ENCODE results near the gene SPTSSB. TPM values are rescaled to one million over a fixed set of nuclear protein-coding genes. Genes with fewer than 3 reads are reported as not detected.
A peak's percentile ranks its signal among the peaks of the same experiment; 100 is the strongest.

SPTSSB gene
- total RNA-seq, 1 experiment from 2014 or later = 15.7 TPM

DNA sequence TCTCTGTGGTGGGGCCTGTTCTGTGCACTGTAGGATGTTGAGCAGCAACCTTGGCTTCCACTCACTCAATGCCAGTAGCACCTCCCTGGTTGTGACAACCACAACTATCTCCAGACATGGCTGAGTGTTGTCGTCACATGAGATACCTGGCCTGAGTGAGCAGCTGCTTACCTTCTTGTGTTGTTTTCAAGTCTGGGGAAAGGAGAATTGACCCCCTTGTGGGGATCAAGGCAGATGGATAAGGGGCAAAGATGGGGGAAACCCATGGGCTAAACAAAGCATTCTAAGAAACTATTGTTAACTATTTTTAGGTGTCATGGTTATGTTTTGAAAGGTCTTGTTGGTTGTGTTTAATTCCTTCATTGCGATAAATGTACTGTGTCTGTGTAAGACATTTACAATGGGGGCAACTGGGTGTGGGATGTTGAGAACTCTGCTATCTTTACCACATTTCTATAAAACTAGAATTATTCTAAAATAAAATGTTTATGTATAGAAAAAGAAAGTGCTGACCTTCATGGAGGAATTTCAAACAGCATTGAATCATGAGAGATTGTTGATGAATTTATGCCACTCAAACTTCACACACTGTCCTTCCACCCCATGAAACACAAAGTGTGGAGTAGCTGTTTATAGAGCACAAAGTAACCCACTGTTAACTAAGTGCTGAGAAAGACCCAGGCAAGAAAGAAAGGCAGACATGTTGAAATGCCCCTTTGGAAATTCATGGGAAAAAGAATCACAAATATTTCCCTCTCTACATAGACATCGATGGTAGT, 48.4 kb upstream of the SPTSSB start (continued):
- TF ChIP-seq, protein P1, sequence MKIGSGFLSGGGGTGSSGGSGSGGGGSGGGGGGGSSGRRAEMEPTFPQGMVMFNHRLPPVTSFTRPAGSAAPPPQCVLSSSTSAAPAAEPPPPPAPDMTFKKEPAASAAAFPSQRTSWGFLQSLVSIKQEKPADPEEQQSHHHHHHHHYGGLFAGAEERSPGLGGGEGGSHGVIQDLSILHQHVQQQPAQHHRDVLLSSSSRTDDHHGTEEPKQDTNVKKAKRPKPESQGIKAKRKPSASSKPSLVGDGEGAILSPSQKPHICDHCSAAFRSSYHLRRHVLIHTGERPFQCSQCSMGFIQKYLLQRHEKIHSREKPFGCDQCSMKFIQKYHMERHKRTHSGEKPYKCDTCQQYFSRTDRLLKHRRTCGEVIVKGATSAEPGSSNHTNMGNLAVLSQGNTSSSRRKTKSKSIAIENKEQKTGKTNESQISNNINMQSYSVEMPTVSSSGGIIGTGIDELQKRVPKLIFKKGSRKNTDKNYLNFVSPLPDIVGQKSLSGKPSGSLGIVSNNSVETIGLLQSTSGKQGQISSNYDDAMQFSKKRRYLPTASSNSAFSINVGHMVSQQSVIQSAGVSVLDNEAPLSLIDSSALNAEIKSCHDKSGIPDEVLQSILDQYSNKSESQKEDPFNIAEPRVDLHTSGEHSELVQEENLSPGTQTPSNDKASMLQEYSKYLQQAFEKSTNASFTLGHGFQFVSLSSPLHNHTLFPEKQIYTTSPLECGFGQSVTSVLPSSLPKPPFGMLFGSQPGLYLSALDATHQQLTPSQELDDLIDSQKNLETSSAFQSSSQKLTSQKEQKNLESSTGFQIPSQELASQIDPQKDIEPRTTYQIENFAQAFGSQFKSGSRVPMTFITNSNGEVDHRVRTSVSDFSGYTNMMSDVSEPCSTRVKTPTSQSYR (CRISPR knock-in tag; IDR thresholded peaks at IDR 0.05) = no peak
- TF ChIP-seq, protein P2, sequence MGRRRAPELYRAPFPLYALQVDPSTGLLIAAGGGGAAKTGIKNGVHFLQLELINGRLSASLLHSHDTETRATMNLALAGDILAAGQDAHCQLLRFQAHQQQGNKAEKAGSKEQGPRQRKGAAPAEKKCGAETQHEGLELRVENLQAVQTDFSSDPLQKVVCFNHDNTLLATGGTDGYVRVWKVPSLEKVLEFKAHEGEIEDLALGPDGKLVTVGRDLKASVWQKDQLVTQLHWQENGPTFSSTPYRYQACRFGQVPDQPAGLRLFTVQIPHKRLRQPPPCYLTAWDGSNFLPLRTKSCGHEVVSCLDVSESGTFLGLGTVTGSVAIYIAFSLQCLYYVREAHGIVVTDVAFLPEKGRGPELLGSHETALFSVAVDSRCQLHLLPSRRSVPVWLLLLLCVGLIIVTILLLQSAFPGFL (CRISPR knock-in tag; IDR thresholded peaks at IDR 0.05; ENCODE audit: borderline replicate concordance) = no peak
- TF ChIP-seq GABPB1 (CRISPR knock-in tag; IDR thresholded peaks at IDR 0.05) (no peak), GRHL2 (CRISPR knock-in tag; IDR thresholded peaks at IDR 0.05; ENCODE audit: insufficient replicate concordance, severe bottlenecking) (no peak)
- TF ChIP-seq, protein P3, sequence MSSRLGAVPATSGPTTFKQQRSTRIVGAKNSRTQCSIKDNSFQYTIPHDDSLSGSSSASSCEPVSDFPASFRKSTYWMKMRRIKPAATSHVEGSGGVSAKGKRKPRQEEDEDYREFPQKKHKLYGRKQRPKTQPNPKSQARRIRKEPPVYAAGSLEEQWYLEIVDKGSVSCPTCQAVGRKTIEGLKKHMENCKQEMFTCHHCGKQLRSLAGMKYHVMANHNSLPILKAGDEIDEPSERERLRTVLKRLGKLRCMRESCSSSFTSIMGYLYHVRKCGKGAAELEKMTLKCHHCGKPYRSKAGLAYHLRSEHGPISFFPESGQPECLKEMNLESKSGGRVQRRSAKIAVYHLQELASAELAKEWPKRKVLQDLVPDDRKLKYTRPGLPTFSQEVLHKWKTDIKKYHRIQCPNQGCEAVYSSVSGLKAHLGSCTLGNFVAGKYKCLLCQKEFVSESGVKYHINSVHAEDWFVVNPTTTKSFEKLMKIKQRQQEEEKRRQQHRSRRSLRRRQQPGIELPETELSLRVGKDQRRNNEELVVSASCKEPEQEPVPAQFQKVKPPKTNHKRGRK (CRISPR knock-in tag; IDR thresholded peaks at IDR 0.05; ENCODE audit: borderline replicate concordance) = no peak
- TF ChIP-seq, protein P4, sequence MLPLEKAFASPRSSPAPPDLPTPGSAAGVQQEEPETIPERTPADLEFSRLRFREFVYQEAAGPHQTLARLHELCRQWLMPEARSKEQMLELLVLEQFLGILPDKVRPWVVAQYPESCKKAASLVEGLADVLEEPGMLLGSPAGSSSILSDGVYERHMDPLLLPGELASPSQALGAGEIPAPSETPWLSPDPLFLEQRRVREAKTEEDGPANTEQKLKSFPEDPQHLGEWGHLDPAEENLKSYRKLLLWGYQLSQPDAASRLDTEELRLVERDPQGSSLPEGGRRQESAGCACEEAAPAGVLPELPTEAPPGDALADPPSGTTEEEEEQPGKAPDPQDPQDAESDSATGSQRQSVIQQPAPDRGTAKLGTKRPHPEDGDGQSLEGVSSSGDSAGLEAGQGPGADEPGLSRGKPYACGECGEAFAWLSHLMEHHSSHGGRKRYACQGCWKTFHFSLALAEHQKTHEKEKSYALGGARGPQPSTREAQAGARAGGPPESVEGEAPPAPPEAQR (CRISPR knock-in tag; IDR thresholded peaks at IDR 0.05) = no peak

DNA sequence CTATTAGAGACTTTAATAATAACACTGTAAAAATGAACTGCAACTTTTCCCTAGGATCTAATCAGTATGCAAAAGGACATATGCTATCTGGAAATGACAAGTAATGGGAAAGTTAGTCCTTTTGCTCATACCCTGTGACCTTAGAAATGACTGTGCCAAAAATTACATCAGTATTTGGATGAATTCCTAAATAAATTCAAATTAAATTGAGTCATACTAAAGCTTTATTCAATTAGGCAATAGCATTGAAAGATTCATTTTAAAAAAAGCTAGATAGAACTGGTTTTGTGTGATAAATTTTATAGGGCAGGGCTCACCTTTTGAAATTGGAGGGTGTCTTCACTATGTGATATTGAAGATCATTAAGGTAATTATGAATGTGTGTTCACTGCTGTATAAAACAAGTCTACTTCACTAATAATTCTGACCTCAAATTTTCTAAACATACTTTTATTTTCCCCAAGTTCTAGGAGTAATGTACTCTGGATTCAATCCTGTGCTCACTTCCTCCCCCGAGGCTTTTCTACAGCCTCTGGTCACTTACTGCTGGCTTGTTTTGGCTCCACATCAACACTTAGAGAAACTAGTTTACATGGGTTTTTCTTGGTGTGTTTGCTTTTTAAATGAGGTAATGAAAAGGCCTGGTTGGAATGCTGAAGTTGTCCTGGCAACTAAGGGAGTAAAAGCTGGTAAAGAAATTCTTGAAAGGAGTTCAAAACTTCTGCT, 44.4 kb upstream of the SPTSSB start:
- Mint-ChIP-seq H3K27me3 (ENCODE audit: low read depth) (no peaks in the 10 kb centered on the region; the same call in none of the 2 replicates), H3K9me3 (peaks cover 35% of the 10 kb centered on the region), H3K4me3 (no peak overlapping the region), H3K27ac (peak overlapping the region; percentile 69), H3K4me1 (peaks cover 44% of the 10 kb centered on the region), H3K36me3 (peaks cover 38% of the 10 kb centered on the region)
- no peak for DNase-seq (ENCODE audit: low spot score)
- ChIA-PET POLR2A (no interaction called here), CTCF (no interaction called here)
- ATAC-seq = peak; percentile 24; the same call in 1 of the 2 replicates
- TF ChIP-seq CTCF (IDR thresholded peaks at IDR 0.05) (no peak), STAT6 (CRISPR knock-in tag; conservative IDR thresholded peaks at IDR 0.05; ENCODE audit: low read depth) (no peak), NFE2L1 (CRISPR knock-in tag; IDR thresholded peaks at IDR 0.05) (no peak), CREM (CRISPR knock-in tag; IDR thresholded peaks at IDR 0.05) (no peak), SOX15 (CRISPR knock-in tag; IDR thresholded peaks at IDR 0.05) (no peak), FOXK1 (CRISPR knock-in tag; IDR thresholded peaks at IDR 0.05) (no peak)
- TF ChIP-seq, protein P5, sequence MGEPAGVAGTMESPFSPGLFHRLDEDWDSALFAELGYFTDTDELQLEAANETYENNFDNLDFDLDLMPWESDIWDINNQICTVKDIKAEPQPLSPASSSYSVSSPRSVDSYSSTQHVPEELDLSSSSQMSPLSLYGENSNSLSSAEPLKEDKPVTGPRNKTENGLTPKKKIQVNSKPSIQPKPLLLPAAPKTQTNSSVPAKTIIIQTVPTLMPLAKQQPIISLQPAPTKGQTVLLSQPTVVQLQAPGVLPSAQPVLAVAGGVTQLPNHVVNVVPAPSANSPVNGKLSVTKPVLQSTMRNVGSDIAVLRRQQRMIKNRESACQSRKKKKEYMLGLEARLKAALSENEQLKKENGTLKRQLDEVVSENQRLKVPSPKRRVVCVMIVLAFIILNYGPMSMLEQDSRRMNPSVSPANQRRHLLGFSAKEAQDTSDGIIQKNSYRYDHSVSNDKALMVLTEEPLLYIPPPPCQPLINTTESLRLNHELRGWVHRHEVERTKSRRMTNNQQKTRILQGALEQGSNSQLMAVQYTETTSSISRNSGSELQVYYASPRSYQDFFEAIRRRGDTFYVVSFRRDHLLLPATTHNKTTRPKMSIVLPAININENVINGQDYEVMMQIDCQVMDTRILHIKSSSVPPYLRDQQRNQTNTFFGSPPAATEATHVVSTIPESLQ (CRISPR knock-in tag; IDR thresholded peaks at IDR 0.05) = no peak
- TF ChIP-seq, protein P1 (CRISPR knock-in tag; IDR thresholded peaks at IDR 0.05) = no peak
